Stomach (tissue), 4 donors: ENCODE results near the gene SMTNL2.

Experiments used
- EP300 ChIP-seq: sonication (generic); formaldehyde crosslinking; IDR thresholded peaks from one replicate; pipeline ENCODE4 v1.6.1; 2017; ENCODE audit warnings: antibody characterized with exemption
- POLR2A ChIP-seq, 4 donors: fragments of 450-650 bp; IDR thresholded peaks; one replicate each; pipeline ENCODE4 v1.6.1; 2016; ENCODE audit warnings: antibody characterized with exemption in 4 of 4, control low read depth in 2 of 4, mild to moderate bottlenecking in 1 of 4, moderate library complexity in 1 of 4
- POLR2AphosphoS5 ChIP-seq, 3 donors: sonication (generic); formaldehyde crosslinking; IDR thresholded peaks; one replicate each; pipeline ENCODE4 v1.6.1; 2016; ENCODE audit warnings: antibody characterized with exemption in 3 of 3
- TF ChIP-seq, protein P1 (sequence below), 7 experiments: fragments of 450-650 bp in 4 of 7; fragments of 200-600 bp in 3 of 7; sonication (generic) in 3 of 7; IDR thresholded peaks; one replicate each; pipeline ENCODE4 v1.5.1; 2016 to 2019; ENCODE audit warnings: antibody characterized with exemption in 7 of 7, control low read depth in 2 of 7, mild to moderate bottlenecking in 1 of 7

DNA sequence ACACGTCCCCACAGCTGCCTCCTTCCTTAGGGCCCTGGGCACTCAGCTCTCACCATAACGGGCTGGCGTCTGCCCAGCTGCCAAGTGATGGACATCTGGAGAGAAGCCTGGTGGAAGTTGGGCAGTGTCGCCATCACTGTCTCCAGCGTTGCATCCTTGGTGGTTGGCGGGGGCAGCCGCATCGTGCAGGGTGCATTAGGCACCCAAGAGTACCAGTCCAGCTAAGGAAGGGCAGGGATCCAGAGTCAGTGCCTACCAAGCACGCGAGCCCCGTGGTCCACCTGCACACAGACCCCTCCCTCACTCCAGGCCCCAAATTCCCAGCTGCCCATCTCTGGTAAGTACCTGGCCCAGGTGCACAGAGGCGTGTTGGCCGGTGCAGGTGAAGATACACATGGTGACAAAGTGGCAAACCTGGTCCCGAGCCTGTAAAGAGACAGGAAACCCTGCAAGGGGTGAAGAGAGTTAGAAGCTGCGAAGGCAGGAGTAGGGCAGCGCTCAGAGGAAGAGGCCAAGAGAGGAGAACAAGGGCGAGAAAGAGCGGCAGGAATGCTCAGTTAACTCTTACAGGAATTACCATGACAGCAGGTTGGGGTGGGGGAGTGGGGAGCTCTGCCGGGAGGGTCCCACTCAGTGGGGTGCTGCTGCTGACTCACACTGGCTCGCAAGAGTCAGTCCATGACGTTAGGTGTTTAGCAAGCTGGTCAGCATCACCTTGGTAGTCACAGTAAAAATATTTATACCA, 47.7 kb downstream of the SMTNL2 start:
- TF ChIP-seq, protein P1, sequence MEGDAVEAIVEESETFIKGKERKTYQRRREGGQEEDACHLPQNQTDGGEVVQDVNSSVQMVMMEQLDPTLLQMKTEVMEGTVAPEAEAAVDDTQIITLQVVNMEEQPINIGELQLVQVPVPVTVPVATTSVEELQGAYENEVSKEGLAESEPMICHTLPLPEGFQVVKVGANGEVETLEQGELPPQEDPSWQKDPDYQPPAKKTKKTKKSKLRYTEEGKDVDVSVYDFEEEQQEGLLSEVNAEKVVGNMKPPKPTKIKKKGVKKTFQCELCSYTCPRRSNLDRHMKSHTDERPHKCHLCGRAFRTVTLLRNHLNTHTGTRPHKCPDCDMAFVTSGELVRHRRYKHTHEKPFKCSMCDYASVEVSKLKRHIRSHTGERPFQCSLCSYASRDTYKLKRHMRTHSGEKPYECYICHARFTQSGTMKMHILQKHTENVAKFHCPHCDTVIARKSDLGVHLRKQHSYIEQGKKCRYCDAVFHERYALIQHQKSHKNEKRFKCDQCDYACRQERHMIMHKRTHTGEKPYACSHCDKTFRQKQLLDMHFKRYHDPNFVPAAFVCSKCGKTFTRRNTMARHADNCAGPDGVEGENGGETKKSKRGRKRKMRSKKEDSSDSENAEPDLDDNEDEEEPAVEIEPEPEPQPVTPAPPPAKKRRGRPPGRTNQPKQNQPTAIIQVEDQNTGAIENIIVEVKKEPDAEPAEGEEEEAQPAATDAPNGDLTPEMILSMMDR (IDR thresholded peaks at IDR 0.05) = no peak
- TF ChIP-seq POLR2AphosphoS5 (IDR thresholded peaks at IDR 0.05) (no peak), POLR2A (IDR thresholded peaks at IDR 0.05) (no peak), EP300 (no peak)
